ENCODE data around the gene SLC39A7. TPM values are rescaled to one million over a fixed set of nuclear protein-coding genes. Genes with fewer than 3 reads are reported as not detected.

Gene SLC39A7
- total and polyA plus RNA-seq, 2 donors from 2014 or later, result 83.3 to 118 TPM

DNA sequence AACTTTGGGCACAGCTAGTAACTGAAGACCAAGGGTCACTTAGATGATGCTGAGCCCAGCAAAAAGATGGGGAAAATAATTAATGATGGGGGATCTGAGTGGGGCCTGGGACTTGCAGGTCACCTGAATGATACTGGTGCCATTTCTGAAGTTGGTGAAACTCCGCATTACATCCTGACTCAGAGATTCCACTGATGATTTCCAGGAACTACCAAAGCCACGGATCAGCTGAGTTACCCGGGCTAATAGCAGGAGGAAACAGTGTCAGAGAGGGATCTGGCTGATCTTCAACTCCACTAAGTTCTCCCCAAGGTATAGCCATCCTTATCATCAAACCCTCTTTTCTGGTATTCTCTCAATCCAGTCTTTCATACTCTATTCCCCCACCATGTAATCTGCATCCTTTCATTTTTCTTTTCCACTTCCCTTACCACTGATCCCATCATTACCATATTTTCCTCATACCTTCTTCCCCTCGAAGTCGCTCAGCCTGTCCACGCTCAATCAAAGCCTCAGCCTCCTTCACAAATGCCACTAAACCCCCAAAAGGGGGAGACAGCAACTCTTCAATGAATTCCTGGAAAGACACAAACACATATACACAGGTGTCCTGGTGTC is 50.8 kb downstream of the SLC39A7 start:
- no peak for DNase-seq
- no peak overlapping the region for H3K9ac ChIP-seq (ENCODE audit: low read length in 3 of 3)
- no peak for FAIRE-seq
- H3K9me3 ChIP-seq (ENCODE audit: control insufficient read depth in 2 of 3, insufficient read depth in 1 of 3, low read length in 3 of 3), result no peaks in the 10 kb centered on the region
- no peaks in the 10 kb centered on the region for H3K27me3 ChIP-seq (ENCODE audit: control insufficient read depth, insufficient read depth, low read length)
- H3K36me3 ChIP-seq (ENCODE audit: control insufficient read depth in 2 of 3, insufficient read depth in 3 of 3, low read length in 3 of 3), result peaks cover 0 to 3% (median 0%) of the 10 kb centered on the region in 3 donors
- H3K4me3 ChIP-seq (ENCODE audit: low read length in 3 of 3), result no peak overlapping the region
- intact Hi-C loops (cut with DNase I), result no loop called here
- no peak overlapping the region for H3K27ac ChIP-seq (ENCODE audit: low read depth in 2 of 2, low read length in 2 of 2)
- TF ChIP-seq, protein P1, sequence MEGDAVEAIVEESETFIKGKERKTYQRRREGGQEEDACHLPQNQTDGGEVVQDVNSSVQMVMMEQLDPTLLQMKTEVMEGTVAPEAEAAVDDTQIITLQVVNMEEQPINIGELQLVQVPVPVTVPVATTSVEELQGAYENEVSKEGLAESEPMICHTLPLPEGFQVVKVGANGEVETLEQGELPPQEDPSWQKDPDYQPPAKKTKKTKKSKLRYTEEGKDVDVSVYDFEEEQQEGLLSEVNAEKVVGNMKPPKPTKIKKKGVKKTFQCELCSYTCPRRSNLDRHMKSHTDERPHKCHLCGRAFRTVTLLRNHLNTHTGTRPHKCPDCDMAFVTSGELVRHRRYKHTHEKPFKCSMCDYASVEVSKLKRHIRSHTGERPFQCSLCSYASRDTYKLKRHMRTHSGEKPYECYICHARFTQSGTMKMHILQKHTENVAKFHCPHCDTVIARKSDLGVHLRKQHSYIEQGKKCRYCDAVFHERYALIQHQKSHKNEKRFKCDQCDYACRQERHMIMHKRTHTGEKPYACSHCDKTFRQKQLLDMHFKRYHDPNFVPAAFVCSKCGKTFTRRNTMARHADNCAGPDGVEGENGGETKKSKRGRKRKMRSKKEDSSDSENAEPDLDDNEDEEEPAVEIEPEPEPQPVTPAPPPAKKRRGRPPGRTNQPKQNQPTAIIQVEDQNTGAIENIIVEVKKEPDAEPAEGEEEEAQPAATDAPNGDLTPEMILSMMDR (IDR thresholded peaks at IDR 0.05; ENCODE audit: borderline replicate concordance, extremely low read depth, insufficient read depth), result no peak
- peaks cover 0 to 20% (median 9%) of the 10 kb centered on the region in 3 donors for H3K4me1 ChIP-seq (ENCODE audit: control insufficient read depth in 2 of 3, insufficient read depth in 2 of 3, low read depth in 1 of 3, low read length in 3 of 3)

DNA sequence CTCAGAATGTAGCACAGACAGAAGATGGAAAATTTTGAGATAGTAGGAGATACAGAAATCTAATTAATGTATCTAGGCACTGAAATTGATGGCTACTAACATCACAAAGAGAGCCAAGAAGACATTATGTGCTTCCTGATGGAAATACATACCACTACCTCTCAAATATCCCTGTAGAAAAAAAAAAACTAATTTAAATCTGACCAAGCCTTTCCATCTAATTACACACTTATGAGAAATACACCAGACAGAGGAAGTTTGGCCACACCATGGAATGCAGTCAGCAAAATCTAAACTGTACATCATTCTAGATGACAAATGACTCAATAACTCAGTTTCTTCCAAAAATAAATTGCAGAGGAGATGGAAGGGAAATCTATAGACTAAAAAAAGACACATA is 52.1 kb downstream of the SLC39A7 start:
- no peak for FAIRE-seq
- no peak for DNase-seq
- no peak overlapping the region for H3K4me3 ChIP-seq (ENCODE audit: low read length in 3 of 3)
- no peak overlapping the region for H3K27ac ChIP-seq (ENCODE audit: low read depth in 2 of 2, low read length in 2 of 2)
- TF ChIP-seq, protein P1 (IDR thresholded peaks at IDR 0.05; ENCODE audit: borderline replicate concordance, extremely low read depth, insufficient read depth), result no peak
- H3K9me3 ChIP-seq (ENCODE audit: control insufficient read depth in 2 of 3, insufficient read depth in 1 of 3, low read length in 3 of 3), result no peaks in the 10 kb centered on the region
- no peaks in the 10 kb centered on the region for H3K27me3 ChIP-seq (ENCODE audit: control insufficient read depth, insufficient read depth, low read length)
- intact Hi-C loops (cut with DNase I), result no loop called here
- H3K36me3 ChIP-seq (ENCODE audit: control insufficient read depth in 2 of 3, insufficient read depth in 3 of 3, low read length in 3 of 3), result peaks cover 0 to 3% (median 3%) of the 10 kb centered on the region in 3 donors
- no peak overlapping the region for H3K9ac ChIP-seq (ENCODE audit: low read length in 3 of 3)
- peaks cover 0 to 20% (median 9%) of the 10 kb centered on the region in 3 donors for H3K4me1 ChIP-seq (ENCODE audit: control insufficient read depth in 2 of 3, insufficient read depth in 2 of 3, low read depth in 1 of 3, low read length in 3 of 3)

Small RNA genes within 50 kb of the gene (microRNA-seq; reads per million reads assigned to microRNA genes)
- gene MIR219A1, result 2.7 reads per million

Other genes starting within 250 kb of the SLC39A7 start
- gene HLA-DMA, start 247.8 kb upstream of the SLC39A7 start, total RNA-seq, result 98.5 TPM
- 101 TPM for gene HLA-DMA, start 247.8 kb upstream of the SLC39A7 start, polyA plus RNA-seq (ENCODE audit: insufficient read depth, low read depth, low replicate concordance)
- gene BRD2, start 232.3 kb upstream of the SLC39A7 start, total RNA-seq, result 184 TPM
- gene BRD2, start 232.3 kb upstream of the SLC39A7 start, polyA plus RNA-seq (ENCODE audit: insufficient read depth, low read depth, low replicate concordance), result 73.9 TPM
- 21.6 TPM for gene HLA-DOA, start 191.3 kb upstream of the SLC39A7 start, total RNA-seq
- 10.8 TPM for gene HLA-DOA, start 191.3 kb upstream of the SLC39A7 start, polyA plus RNA-seq (ENCODE audit: insufficient read depth, low read depth, low replicate concordance)
- 200 TPM for gene HLA-DPA1, start 127.2 kb upstream of the SLC39A7 start, total RNA-seq
- 154 TPM for gene HLA-DPA1, start 127.2 kb upstream of the SLC39A7 start, polyA plus RNA-seq (ENCODE audit: insufficient read depth, low read depth, low replicate concordance)
- 181 TPM for gene HLA-DPB1, start 124.9 kb upstream of the SLC39A7 start, total RNA-seq
- 141 TPM for gene HLA-DPB1, start 124.9 kb upstream of the SLC39A7 start, polyA plus RNA-seq (ENCODE audit: insufficient read depth, low read depth, low replicate concordance)
- 0.85 TPM for gene COL11A2, start 8.4 kb upstream of the SLC39A7 start, total RNA-seq
- gene COL11A2, start 8.4 kb upstream of the SLC39A7 start, polyA plus RNA-seq (ENCODE audit: insufficient read depth, low read depth, low replicate concordance), result 2.3 TPM
- gene RXRB, start 202 bp upstream of the SLC39A7 start, total RNA-seq, result 52.2 TPM
- gene RXRB, start 202 bp upstream of the SLC39A7 start, polyA plus RNA-seq (ENCODE audit: insufficient read depth, low read depth, low replicate concordance), result 35.7 TPM
- 26.6 TPM for gene HSD17B8, start 3.8 kb downstream of the SLC39A7 start, total RNA-seq
- gene HSD17B8, start 3.8 kb downstream of the SLC39A7 start, polyA plus RNA-seq (ENCODE audit: insufficient read depth, low read depth, low replicate concordance), result 83.0 TPM
- 47.2 TPM for gene RING1, start 7.6 kb downstream of the SLC39A7 start, total RNA-seq
- gene RING1, start 7.6 kb downstream of the SLC39A7 start, polyA plus RNA-seq (ENCODE audit: insufficient read depth, low read depth, low replicate concordance), result 48.6 TPM
- 64.4 TPM for gene VPS52, start 71.0 kb downstream of the SLC39A7 start, total RNA-seq
- 35.8 TPM for gene VPS52, start 71.0 kb downstream of the SLC39A7 start, polyA plus RNA-seq (ENCODE audit: insufficient read depth, low read depth, low replicate concordance)
- 1,706 TPM for gene RPS18, start 71.2 kb downstream of the SLC39A7 start, total RNA-seq
- 2,618 TPM for gene RPS18, start 71.2 kb downstream of the SLC39A7 start, polyA plus RNA-seq (ENCODE audit: insufficient read depth, low read depth, low replicate concordance)
- 20.2 TPM for gene B3GALT4, start 76.3 kb downstream of the SLC39A7 start, total RNA-seq
- gene B3GALT4, start 76.3 kb downstream of the SLC39A7 start, polyA plus RNA-seq (ENCODE audit: insufficient read depth, low read depth, low replicate concordance), result 14.0 TPM
- gene WDR46, start 88.4 kb downstream of the SLC39A7 start, total RNA-seq, result 40.3 TPM
- 46.5 TPM for gene WDR46, start 88.4 kb downstream of the SLC39A7 start, polyA plus RNA-seq (ENCODE audit: insufficient read depth, low read depth, low replicate concordance)
- gene PFDN6, start 88.7 kb downstream of the SLC39A7 start, total RNA-seq, result 46.8 TPM
- gene PFDN6, start 88.7 kb downstream of the SLC39A7 start, polyA plus RNA-seq (ENCODE audit: insufficient read depth, low read depth, low replicate concordance), result 159 TPM
- gene RGL2, start 98.1 kb downstream of the SLC39A7 start, total RNA-seq, result 92.4 TPM
- gene RGL2, start 98.1 kb downstream of the SLC39A7 start, polyA plus RNA-seq (ENCODE audit: insufficient read depth, low read depth, low replicate concordance), result 56.2 TPM
- 217 TPM for gene TAPBP, start 113.2 kb downstream of the SLC39A7 start, total RNA-seq
- 53.5 TPM for gene TAPBP, start 113.2 kb downstream of the SLC39A7 start, polyA plus RNA-seq (ENCODE audit: insufficient read depth, low read depth, low replicate concordance)
- 22.9 TPM for gene ZBTB22, start 116.9 kb downstream of the SLC39A7 start, total RNA-seq
- 16.3 TPM for gene ZBTB22, start 116.9 kb downstream of the SLC39A7 start, polyA plus RNA-seq (ENCODE audit: insufficient read depth, low read depth, low replicate concordance)
- 35.5 TPM for gene DAXX, start 122.1 kb downstream of the SLC39A7 start, total RNA-seq
- gene DAXX, start 122.1 kb downstream of the SLC39A7 start, polyA plus RNA-seq (ENCODE audit: insufficient read depth, low read depth, low replicate concordance), result 23.7 TPM
- 2.3 TPM for gene KIFC1, start 191.0 kb downstream of the SLC39A7 start, total RNA-seq
- gene KIFC1, start 191.0 kb downstream of the SLC39A7 start, polyA plus RNA-seq (ENCODE audit: insufficient read depth, low read depth, low replicate concordance), result not detected
- gene PHF1, start 210.1 kb downstream of the SLC39A7 start, total RNA-seq, result 63.8 TPM
- 87.6 TPM for gene PHF1, start 210.1 kb downstream of the SLC39A7 start, polyA plus RNA-seq (ENCODE audit: insufficient read depth, low read depth, low replicate concordance)
- gene CUTA, start 217.2 kb downstream of the SLC39A7 start, total RNA-seq, result 163 TPM
- 433 TPM for gene CUTA, start 217.2 kb downstream of the SLC39A7 start, polyA plus RNA-seq (ENCODE audit: insufficient read depth, low read depth, low replicate concordance)
- gene SYNGAP1, start 219.2 kb downstream of the SLC39A7 start, total RNA-seq, result 17.8 TPM
- gene SYNGAP1, start 219.2 kb downstream of the SLC39A7 start, polyA plus RNA-seq (ENCODE audit: insufficient read depth, low read depth, low replicate concordance), result 2.7 TPM

All from kidney (tissue), 14 donors.